OCI-LY7 (cell line): ENCODE data around the gene LHPP. TPM values are rescaled to one million over a fixed set of nuclear protein-coding genes. Genes with fewer than 3 reads are reported as not detected.

ENCODE experiments used
- BruUV-seq: library from RNA; stranded (reverse); fragments of 400-500 nt; replicated peaks from 2 replicates; lab custom pipeline; 2021; lab: Mats Ljungman, UMichigan
- CTCF ChIA-PET: fragments of 300-600 bp; sonication (Branson Sonifier 250); formaldehyde crosslinking; loops from one replicate; lab custom pipeline; 2022; ENCODE audit warnings: antibody characterized with exemption; ENCODE audit not compliant: unreplicated experiment; lab: Charles Lee
- POLR2A ChIA-PET: fragments of 300-600 bp; sonication (Branson Sonifier 250); formaldehyde crosslinking; loops from one replicate; lab custom pipeline; 2022; ENCODE audit warnings: antibody characterized with exemption; lab: Charles Lee
- DNase-seq: peaks from one replicate; pipeline ENCODE4 v3.0.0-alpha.2; 2015; ENCODE audit warnings: low spot score
- H2AFZ ChIP-seq: fragments of 200-600 bp; sonication (generic), shearing (Covaris generic); 2 replicates; pipeline ENCODE4 v1.6.1; 2014; ENCODE audit warnings: mild to moderate bottlenecking, antibody characterized with exemption, low read length, moderate library complexity
- H3K27ac ChIP-seq: fragments of 200-600 bp; sonication (generic); 2 replicates; pipeline ENCODE4 v1.5.1; 2014; ENCODE audit warnings: mixed run types, low read depth, mild to moderate bottlenecking, moderate library complexity, low read length, inconsistent platforms; ENCODE audit not compliant: poor library complexity, severe bottlenecking
- H3K36me3 ChIP-seq: fragments of 200-600 bp; sonication (generic); 2 replicates; pipeline ENCODE4 v1.6.1; 2014; ENCODE audit warnings: mild to moderate bottlenecking, antibody characterized with exemption, low read length, moderate library complexity, mixed read lengths; ENCODE audit not compliant: insufficient read depth
- H3K4me1 ChIP-seq: fragments of 200-600 bp; sonication (generic); 2 replicates; pipeline ENCODE4 v1.5.1; 2014; ENCODE audit warnings: mild to moderate bottlenecking, low read length; ENCODE audit not compliant: insufficient read depth, poor library complexity, severe bottlenecking
- H3K4me2 ChIP-seq: fragments of 200-600 bp; sonication (generic); 2 replicates; pipeline ENCODE4 v1.6.1; 2014; ENCODE audit warnings: mild to moderate bottlenecking, low read length
- H3K4me3 ChIP-seq: fragments of 200-600 bp; sonication (generic); 2 replicates; pipeline ENCODE4 v1.5.1; 2014; ENCODE audit warnings: mild to moderate bottlenecking, low read depth, low read length; ENCODE audit not compliant: poor library complexity, severe bottlenecking
- H3K79me2 ChIP-seq: fragments of 200-600 bp; sonication (generic); 2 replicates; pipeline ENCODE4 v1.6.1; 2016; ENCODE audit warnings: low read depth, mild to moderate bottlenecking, low read length, moderate library complexity, mixed read lengths; ENCODE audit not compliant: insufficient read depth
- H3K9me2 ChIP-seq: fragments of 200-600 bp; sonication (generic); 2 replicates; pipeline ENCODE4 v1.6.1; 2016; ENCODE audit warnings: mild to moderate bottlenecking, low read length, mixed read lengths; ENCODE audit not compliant: insufficient read depth
- H3K9me3 ChIP-seq: fragments of 200-600 bp; sonication (generic); 2 replicates; pipeline ENCODE4 v1.6.1; 2014; ENCODE audit warnings: mild to moderate bottlenecking, mixed run types, low read length, mixed read lengths
- H4K20me1 ChIP-seq: fragments of 200-600 bp; sonication (generic); 2 replicates; pipeline ENCODE4 v1.6.1; 2014; ENCODE audit warnings: mild to moderate bottlenecking, antibody characterized with exemption, low read length, moderate library complexity, mixed read lengths; ENCODE audit not compliant: insufficient read depth
- CTCF ChIP-seq: fragments of 200-600 bp; sonication (generic); conservative IDR thresholded peaks from 2 replicates; pipeline ENCODE4 v1.5.1; 2014; ENCODE audit warnings: mild to moderate bottlenecking, antibody characterized with exemption, low read length, moderate library complexity, mixed read lengths
- EZH2phosphoT487 ChIP-seq: fragments of 200-600 bp; sonication (generic); IDR thresholded peaks from 2 replicates; pipeline ENCODE4 v1.6.1; 2018; ENCODE audit warnings: low read depth, borderline replicate concordance, mild to moderate bottlenecking, mixed run types, antibody characterized with exemption, low read length, moderate library complexity, mixed read lengths
- intact Hi-C: fragments of 100-400 bp; cut with micrococcal nuclease; formaldehyde crosslinking; loops from one replicate; pipeline ENCODE4 v1.10.0; 2022; ENCODE audit not compliant: unreplicated experiment
- total RNA-seq, 2 experiments: library from RNA; depleted of rRNA in 1 of 2; stranded (reverse); fragments of >200 nt in 1 of 2; shearing (Covaris generic) in 1 of 2; gene quantifications; 2 replicates each; pipeline ENCODE4 v1.2.3, GENCODE V29; 2014 to 2022

The LHPP gene
- total RNA-seq, 2 experiments from 2014 or later, result 30.3 to 65.2 TPM

GRCh38 chr10:124497196-124497881 is 35.7 kb downstream of the LHPP start:
- intact Hi-C loops, result no loop called here

GRCh38 chr10:124498056-124498455 is 36.4 kb downstream of the LHPP start:
- no TSS peak for BruUV-seq
- no peak for TF ChIP-seq EZH2phosphoT487
- no peak for TF ChIP-seq CTCF
- no peak for DNase-seq
- Histone ChIP-seq H3K27ac (no peak overlapping the region), H3K4me1 (no peaks in the 10 kb centered on the region), H3K36me3 (peaks cover 13% of the 10 kb centered on the region), H2AFZ (no peak overlapping the region), H4K20me1 (no peaks in the 10 kb centered on the region), H3K4me2 (no peak overlapping the region), H3K9me3 (peaks cover 7% of the 10 kb centered on the region), H3K4me3 (no peak overlapping the region), H3K79me2 (no peaks in the 10 kb centered on the region), H3K9me2 (no peaks in the 10 kb centered on the region)
- POLR2A ChIA-PET, result no interaction called here
- intact Hi-C loops, result no loop called here
- CTCF ChIA-PET, result no interaction called here

More at GRCh38 chr10:124497196-124497881, 35.7 kb downstream of the LHPP start:
- Histone ChIP-seq H3K4me2 (no peak overlapping the region), H3K27ac (no peak overlapping the region), H3K79me2 (no peaks in the 10 kb centered on the region), H3K4me1 (no peaks in the 10 kb centered on the region), H3K9me3 (peaks cover 7% of the 10 kb centered on the region), H3K9me2 (no peaks in the 10 kb centered on the region), H3K36me3 (peaks cover 13% of the 10 kb centered on the region), H4K20me1 (no peaks in the 10 kb centered on the region), H2AFZ (no peak overlapping the region), H3K4me3 (no peak overlapping the region)
- no peak for TF ChIP-seq EZH2phosphoT487
- no peak for TF ChIP-seq CTCF
- ChIA-PET CTCF (no interaction called here), POLR2A (no interaction called here)
- DNase-seq, result no peak
- no TSS peak for BruUV-seq

DNA sequence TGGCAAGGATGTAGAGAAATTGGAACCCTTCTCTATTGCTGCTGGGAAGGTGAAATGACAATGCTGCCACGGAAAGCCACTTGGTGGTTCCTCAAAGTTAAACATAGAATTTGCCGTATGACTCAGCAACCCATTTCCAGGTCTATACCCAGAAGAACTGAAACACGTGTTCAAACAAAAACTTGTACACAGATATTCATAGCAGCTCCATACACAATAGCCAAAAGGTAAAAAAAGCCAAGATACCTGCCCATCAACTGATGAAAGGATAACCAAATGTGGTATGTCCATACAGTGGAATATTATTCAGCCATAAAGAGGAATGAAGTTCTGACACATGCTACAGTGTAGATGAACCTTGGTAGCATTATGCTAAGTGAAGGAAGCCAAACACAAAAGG is 39.1 kb downstream of the LHPP start:
- Histone ChIP-seq H3K9me2 (no peaks in the 10 kb centered on the region), H3K79me2 (no peaks in the 10 kb centered on the region), H2AFZ (no peak overlapping the region), H3K36me3 (peaks cover 13% of the 10 kb centered on the region), H3K27ac (no peak overlapping the region), H3K9me3 (peaks cover 7% of the 10 kb centered on the region), H3K4me1 (no peaks in the 10 kb centered on the region), H4K20me1 (no peaks in the 10 kb centered on the region), H3K4me2 (no peak overlapping the region), H3K4me3 (no peak overlapping the region)
- no peak for TF ChIP-seq EZH2phosphoT487
- TF ChIP-seq CTCF, result no peak
- no peak for DNase-seq
- POLR2A ChIA-PET, result no interaction called here
- intact Hi-C loops, result no loop called here
- BruUV-seq, result no TSS peak
- CTCF ChIA-PET, result no interaction called here
